ENCODE results near the gene CCDC93.
A peak's percentile ranks its signal among the peaks of the same experiment; 100 is the strongest.

Gene CCDC93

DNA sequence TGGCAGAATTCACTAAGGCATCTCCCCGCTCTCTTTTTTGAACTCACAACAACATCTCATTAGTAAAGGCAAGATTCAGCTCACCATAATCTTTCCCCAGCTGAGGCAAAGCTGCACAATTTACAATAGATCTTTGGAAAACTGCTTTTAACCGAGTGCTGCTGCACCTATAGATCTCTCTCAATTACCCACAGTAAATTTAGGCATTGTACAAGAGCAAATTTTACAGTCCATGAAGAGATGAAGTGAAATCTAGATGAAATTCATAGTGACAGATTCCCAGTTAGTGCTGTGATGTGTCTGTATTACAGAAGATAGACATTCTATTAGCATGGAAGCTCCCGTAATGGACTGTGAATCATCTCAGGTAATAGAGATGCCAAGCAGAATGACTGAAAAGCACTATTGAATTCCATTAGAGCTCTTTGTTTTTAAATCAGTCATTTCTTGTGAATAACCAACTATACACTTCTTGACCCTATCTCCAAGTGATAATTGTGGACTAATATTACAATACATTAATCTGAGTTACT, 38.0 kb upstream of the CCDC93 start:
- ChIA-PET CTCF (interaction anchor here (0.7 to 3.4 kb wide), 9 partner anchors 10 to 212 kb away, joined by 3 to 26 read pairs (median 3); no protein-coding TSS in a partner anchor), POLR2A (no interaction called here)
- DNase-seq: no peak
- Histone ChIP-seq H3K36me3 (ENCODE audit: control insufficient read depth in 4 of 4, insufficient read depth in 4 of 4, low read length in 3 of 4) (no peaks in the 10 kb centered on the region), H3K9me3 (ENCODE audit: control extremely low read depth in 1 of 5, control insufficient read depth in 4 of 5, insufficient read depth in 2 of 5, low read depth in 1 of 5, low read length in 4 of 5) (no peaks in the 10 kb centered on the region), H3K4me1 (ENCODE audit: control extremely low read depth in 1 of 4, control insufficient read depth in 4 of 4, insufficient read depth in 4 of 4, low read length in 3 of 4) (peaks cover 0 to 18% (median 11%) of the 10 kb centered on the region in 4 experiments), H3K4me3 (ENCODE audit: control insufficient read depth in 1 of 7, extremely low read depth in 1 of 7, insufficient read depth in 4 of 7, low read depth in 2 of 7, low read length in 6 of 7) (no peak overlapping the region), H3K27ac (ENCODE audit: insufficient read depth in 1 of 2, low read depth in 1 of 2, low read length in 2 of 2, poor library complexity in 1 of 2, severe bottlenecking in 2 of 2) (no peak overlapping the region), H3K27me3 (replicated peaks in 2 of 5; ENCODE audit: control insufficient read depth in 4 of 5, insufficient read depth in 5 of 5, low read length in 4 of 5) (no peaks in the 10 kb centered on the region)
- WGBS (ENCODE audit: insufficient coverage): 100% methylated on average over 2 of the region's 3 CpGs

DNA sequence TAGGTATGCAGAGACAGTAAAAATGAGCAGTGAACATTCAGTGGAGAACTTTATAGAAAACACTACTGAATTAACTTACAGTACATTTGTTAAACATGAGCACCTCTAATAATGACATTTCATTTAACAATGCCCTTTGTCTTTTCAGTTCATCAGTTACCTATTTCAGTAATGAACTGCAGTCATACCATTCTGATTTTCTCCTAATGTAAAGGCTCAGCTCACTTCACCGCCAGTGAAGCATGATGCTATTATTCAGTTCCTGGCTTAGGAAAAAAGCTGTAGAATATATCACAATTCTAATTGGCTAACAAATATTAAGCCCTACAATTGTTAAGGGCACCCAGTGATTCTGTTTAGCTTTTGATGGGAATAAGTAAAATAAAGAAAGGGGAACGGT, 37.1 kb upstream of the CCDC93 start:
- WGBS (ENCODE audit: insufficient coverage): no CpG with 5 or more reads among the region's 2 CpGs
- no peaks in the 10 kb centered on the region for H3K36me3 ChIP-seq (ENCODE audit: control insufficient read depth in 4 of 4, insufficient read depth in 4 of 4, low read length in 3 of 4)
- H3K27ac ChIP-seq (ENCODE audit: insufficient read depth in 1 of 2, low read depth in 1 of 2, low read length in 2 of 2, poor library complexity in 1 of 2, severe bottlenecking in 2 of 2): no peak overlapping the region
- H3K27me3 ChIP-seq (replicated peaks in 2 of 5; ENCODE audit: control insufficient read depth in 4 of 5, insufficient read depth in 5 of 5, low read length in 4 of 5): no peaks in the 10 kb centered on the region
- H3K4me1 ChIP-seq (ENCODE audit: control extremely low read depth in 1 of 4, control insufficient read depth in 4 of 4, insufficient read depth in 4 of 4, low read length in 3 of 4): peaks cover 0 to 18% (median 10%) of the 10 kb centered on the region in 4 experiments
- no peak for DNase-seq
- H3K4me3 ChIP-seq (ENCODE audit: control insufficient read depth in 1 of 7, extremely low read depth in 1 of 7, insufficient read depth in 4 of 7, low read depth in 2 of 7, low read length in 6 of 7): no peak overlapping the region
- ChIA-PET POLR2A (no interaction called here), CTCF (interaction anchor here (0.7 to 3.4 kb wide), 6 partner anchors 10 to 211 kb away, joined by 3 to 26 read pairs (median 4); no protein-coding TSS in a partner anchor)
- H3K9me3 ChIP-seq (ENCODE audit: control extremely low read depth in 1 of 5, control insufficient read depth in 4 of 5, insufficient read depth in 2 of 5, low read depth in 1 of 5, low read length in 4 of 5): no peaks in the 10 kb centered on the region

DNA sequence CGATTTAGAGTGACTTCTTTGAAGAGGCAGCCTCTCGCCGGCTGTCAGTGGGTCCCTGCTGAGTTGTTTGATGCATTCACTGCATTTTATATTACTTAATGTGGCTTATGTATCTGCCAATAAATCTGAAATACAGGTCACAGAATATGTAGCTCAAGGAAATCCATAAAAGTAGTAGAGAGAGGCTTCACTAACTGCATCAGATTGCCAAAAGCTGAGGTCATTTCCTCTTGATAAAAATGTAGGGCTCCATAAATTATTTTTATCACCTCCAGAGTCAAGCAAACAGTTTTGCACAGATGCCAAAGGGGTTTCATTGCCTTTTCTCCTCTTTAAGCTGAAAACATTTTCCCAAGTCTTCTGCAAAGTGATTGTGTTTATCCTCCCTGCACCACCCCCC, 36.5 kb upstream of the CCDC93 start:
- Histone ChIP-seq H3K36me3 (ENCODE audit: control insufficient read depth in 4 of 4, insufficient read depth in 4 of 4, low read length in 3 of 4) (no peaks in the 10 kb centered on the region), H3K4me1 (ENCODE audit: control extremely low read depth in 1 of 4, control insufficient read depth in 4 of 4, insufficient read depth in 4 of 4, low read length in 3 of 4) (peaks cover 0 to 18% (median 10%) of the 10 kb centered on the region in 4 experiments), H3K27me3 (replicated peaks in 2 of 5; ENCODE audit: control insufficient read depth in 4 of 5, insufficient read depth in 5 of 5, low read length in 4 of 5) (peaks cover 0 to under 1% (median 0%) of the 10 kb centered on the region in 5 experiments), H3K27ac (ENCODE audit: insufficient read depth in 1 of 2, low read depth in 1 of 2, low read length in 2 of 2, poor library complexity in 1 of 2, severe bottlenecking in 2 of 2) (no peak overlapping the region), H3K4me3 (ENCODE audit: control insufficient read depth in 1 of 7, extremely low read depth in 1 of 7, insufficient read depth in 4 of 7, low read depth in 2 of 7, low read length in 6 of 7) (no peak overlapping the region), H3K9me3 (ENCODE audit: control extremely low read depth in 1 of 5, control insufficient read depth in 4 of 5, insufficient read depth in 2 of 5, low read depth in 1 of 5, low read length in 4 of 5) (no peaks in the 10 kb centered on the region)
- ChIA-PET CTCF (interaction anchor here (1.0 to 3.4 kb wide), 2 partner anchors 11 to 18 kb away, joined by 3 to 26 read pairs; no protein-coding TSS in a partner anchor), POLR2A (no interaction called here)
- peak in 2 of 3 donors; percentile 36 to 53 for DNase-seq
- 100% methylated on average over 1 of the region's 3 CpGs for WGBS (ENCODE audit: insufficient coverage)

DNA sequence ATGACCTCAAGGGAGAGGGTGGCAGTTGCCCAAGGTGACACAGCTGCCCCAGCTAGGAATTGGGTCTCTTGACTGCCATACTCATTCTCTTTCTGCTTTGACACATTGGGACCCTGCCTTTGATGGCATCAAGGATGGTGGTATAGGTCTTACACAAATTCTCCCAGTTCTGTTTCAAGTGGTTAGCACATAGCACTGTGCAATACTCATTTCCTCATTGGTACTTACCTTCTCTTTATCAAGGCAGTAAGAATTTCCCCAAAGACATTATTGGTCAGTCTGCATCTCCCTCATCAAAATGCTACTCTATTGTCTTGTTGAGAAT, 35.9 kb upstream of the CCDC93 start:
- Histone ChIP-seq H3K9me3 (ENCODE audit: control extremely low read depth in 1 of 5, control insufficient read depth in 4 of 5, insufficient read depth in 2 of 5, low read depth in 1 of 5, low read length in 4 of 5) (no peaks in the 10 kb centered on the region), H3K27me3 (replicated peaks in 2 of 5; ENCODE audit: control insufficient read depth in 4 of 5, insufficient read depth in 5 of 5, low read length in 4 of 5) (peaks cover 0 to 5% (median 0%) of the 10 kb centered on the region in 5 experiments), H3K36me3 (ENCODE audit: control insufficient read depth in 4 of 4, insufficient read depth in 4 of 4, low read length in 3 of 4) (no peaks in the 10 kb centered on the region), H3K27ac (ENCODE audit: insufficient read depth in 1 of 2, low read depth in 1 of 2, low read length in 2 of 2, poor library complexity in 1 of 2, severe bottlenecking in 2 of 2) (no peak overlapping the region), H3K4me1 (ENCODE audit: control extremely low read depth in 1 of 4, control insufficient read depth in 4 of 4, insufficient read depth in 4 of 4, low read length in 3 of 4) (peaks cover 0 to 18% (median 10%) of the 10 kb centered on the region in 4 experiments), H3K4me3 (ENCODE audit: control insufficient read depth in 1 of 7, extremely low read depth in 1 of 7, insufficient read depth in 4 of 7, low read depth in 2 of 7, low read length in 6 of 7) (no peak overlapping the region)
- no peak for DNase-seq
- CTCF ChIA-PET: interaction anchor here (1.0 to 4.5 kb wide), 2 partner anchors 12 to 17 kb away, joined by 3 to 59 read pairs; no protein-coding TSS in a partner anchor
- POLR2A ChIA-PET: no interaction called here

DNA sequence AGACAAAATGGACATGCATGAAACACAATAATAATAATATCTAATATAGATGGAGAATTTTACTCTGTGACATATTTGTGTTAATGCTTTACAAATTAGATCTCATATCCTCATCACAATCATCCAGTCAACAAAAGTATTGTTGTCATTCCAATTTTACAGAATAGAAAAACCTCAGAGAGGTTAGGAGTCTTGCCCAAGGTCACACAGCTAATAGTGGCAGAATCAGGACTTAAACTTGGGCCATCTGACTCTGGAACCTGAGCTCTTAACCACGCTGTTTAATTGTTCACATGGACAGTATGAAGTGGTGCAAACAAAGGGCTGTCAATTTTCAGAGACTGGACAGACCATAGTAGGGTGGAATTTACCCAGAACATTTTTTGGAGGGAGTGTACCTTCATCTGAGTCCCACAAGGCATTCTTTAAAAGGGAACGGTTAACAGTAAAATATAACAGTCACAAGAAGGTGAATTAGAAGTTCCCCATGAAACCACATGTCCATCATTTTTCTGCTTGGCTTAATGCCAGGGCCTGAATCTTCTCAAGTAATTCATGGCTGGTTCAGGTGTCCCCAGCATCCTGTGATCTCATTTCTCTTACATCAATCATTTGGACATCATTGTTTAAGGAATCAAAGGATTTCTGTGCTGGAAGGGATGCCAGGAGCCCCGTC, 35.4 kb upstream of the CCDC93 start:
- H3K27me3 ChIP-seq (replicated peaks in 2 of 5; ENCODE audit: control insufficient read depth in 4 of 5, insufficient read depth in 5 of 5, low read length in 4 of 5): peaks cover 0 to 5% (median 0%) of the 10 kb centered on the region in 5 experiments
- WGBS (ENCODE audit: insufficient coverage): 67% methylated on average over 3 of the region's 3 CpGs
- CTCF ChIA-PET: interaction anchor here (1.0 to 4.5 kb wide), 4 partner anchors 12 to 100 kb away, joined by 3 to 59 read pairs (median 12); no protein-coding TSS in a partner anchor
- H3K4me3 ChIP-seq (ENCODE audit: control insufficient read depth in 1 of 7, extremely low read depth in 1 of 7, insufficient read depth in 4 of 7, low read depth in 2 of 7, low read length in 6 of 7): no peak overlapping the region
- H3K36me3 ChIP-seq (ENCODE audit: control insufficient read depth in 4 of 4, insufficient read depth in 4 of 4, low read length in 3 of 4): no peaks in the 10 kb centered on the region
- no peak overlapping the region for H3K27ac ChIP-seq (ENCODE audit: insufficient read depth in 1 of 2, low read depth in 1 of 2, low read length in 2 of 2, poor library complexity in 1 of 2, severe bottlenecking in 2 of 2)
- no peaks in the 10 kb centered on the region for H3K9me3 ChIP-seq (ENCODE audit: control extremely low read depth in 1 of 5, control insufficient read depth in 4 of 5, insufficient read depth in 2 of 5, low read depth in 1 of 5, low read length in 4 of 5)
- H3K4me1 ChIP-seq (ENCODE audit: control extremely low read depth in 1 of 4, control insufficient read depth in 4 of 4, insufficient read depth in 4 of 4, low read length in 3 of 4): peaks cover 0 to 18% (median 10%) of the 10 kb centered on the region in 4 experiments
- POLR2A ChIA-PET: no interaction called here
- DNase-seq: peak in 2 of 3 donors; percentile 68 to 72

DNA sequence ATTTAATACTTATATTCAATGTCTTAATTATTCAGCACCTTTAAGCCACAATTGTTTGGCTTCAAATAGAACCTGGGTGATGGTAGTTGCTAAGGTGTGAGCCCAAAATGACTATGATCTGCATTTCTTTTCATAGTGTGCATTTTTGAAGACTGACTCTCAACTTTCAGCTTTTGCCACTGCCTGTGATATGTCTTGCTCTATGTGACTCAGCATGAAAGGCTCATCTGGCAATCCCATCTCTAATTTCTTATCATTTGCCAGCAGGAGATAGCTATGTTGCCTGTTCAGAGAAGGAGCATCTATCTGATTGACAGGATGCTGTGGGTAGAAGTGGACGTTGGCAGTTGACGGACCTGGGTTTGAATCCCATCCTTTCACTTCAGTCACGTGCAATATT, 34.5 kb upstream of the CCDC93 start:
- Histone ChIP-seq H3K27ac (ENCODE audit: insufficient read depth in 1 of 2, low read depth in 1 of 2, low read length in 2 of 2, poor library complexity in 1 of 2, severe bottlenecking in 2 of 2) (no peak overlapping the region), H3K27me3 (replicated peaks in 2 of 5; ENCODE audit: control insufficient read depth in 4 of 5, insufficient read depth in 5 of 5, low read length in 4 of 5) (peaks cover 0 to 5% (median 0%) of the 10 kb centered on the region in 5 experiments), H3K36me3 (ENCODE audit: control insufficient read depth in 4 of 4, insufficient read depth in 4 of 4, low read length in 3 of 4) (no peaks in the 10 kb centered on the region), H3K4me1 (ENCODE audit: control extremely low read depth in 1 of 4, control insufficient read depth in 4 of 4, insufficient read depth in 4 of 4, low read length in 3 of 4) (peaks cover 0 to 18% (median 10%) of the 10 kb centered on the region in 4 experiments), H3K4me3 (ENCODE audit: control insufficient read depth in 1 of 7, extremely low read depth in 1 of 7, insufficient read depth in 4 of 7, low read depth in 2 of 7, low read length in 6 of 7) (no peak overlapping the region), H3K9me3 (ENCODE audit: control extremely low read depth in 1 of 5, control insufficient read depth in 4 of 5, insufficient read depth in 2 of 5, low read depth in 1 of 5, low read length in 4 of 5) (no peaks in the 10 kb centered on the region)
- DNase-seq: peak in 2 of 3 donors; percentile 14 to 32
- WGBS (ENCODE audit: insufficient coverage): no CpG with 5 or more reads among the region's 3 CpGs
- ChIA-PET CTCF (interaction anchor here (1.1 to 4.5 kb wide), 6 partner anchors 13 to 101 kb away, joined by 3 to 59 read pairs (median 8); no protein-coding TSS in a partner anchor), POLR2A (no interaction called here)

DNA sequence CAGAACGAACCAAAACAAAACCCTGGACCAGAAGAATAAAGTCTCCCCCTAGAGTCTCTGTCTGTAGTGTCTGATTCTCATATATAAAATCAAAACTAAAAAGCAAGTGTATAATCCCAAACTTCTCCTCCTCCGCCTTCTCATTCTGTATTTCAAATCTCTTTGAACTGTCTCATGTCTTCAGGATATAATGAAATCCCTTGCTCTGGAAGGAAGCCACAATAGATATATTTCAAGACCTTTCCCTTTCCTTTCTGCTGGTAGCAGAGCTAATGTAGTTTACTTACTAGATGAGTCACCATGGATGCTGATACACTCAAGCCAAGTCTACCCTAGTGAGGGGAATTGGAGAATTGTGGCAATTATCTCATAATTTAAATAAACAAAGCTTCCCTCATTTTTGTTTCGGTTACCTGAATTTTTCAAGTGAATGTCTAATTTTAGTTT, 33.5 kb upstream of the CCDC93 start:
- peak in 2 of 3 donors; percentile 21 to 38 for DNase-seq
- Histone ChIP-seq H3K4me1 (ENCODE audit: control extremely low read depth in 1 of 4, control insufficient read depth in 4 of 4, insufficient read depth in 4 of 4, low read length in 3 of 4) (peaks cover 0 to 18% (median 10%) of the 10 kb centered on the region in 4 experiments), H3K27ac (ENCODE audit: insufficient read depth in 1 of 2, low read depth in 1 of 2, low read length in 2 of 2, poor library complexity in 1 of 2, severe bottlenecking in 2 of 2) (no peak overlapping the region), H3K4me3 (ENCODE audit: control insufficient read depth in 1 of 7, extremely low read depth in 1 of 7, insufficient read depth in 4 of 7, low read depth in 2 of 7, low read length in 6 of 7) (no peak overlapping the region), H3K27me3 (replicated peaks in 2 of 5; ENCODE audit: control insufficient read depth in 4 of 5, insufficient read depth in 5 of 5, low read length in 4 of 5) (peaks cover 0 to 5% (median 0%) of the 10 kb centered on the region in 5 experiments), H3K36me3 (ENCODE audit: control insufficient read depth in 4 of 4, insufficient read depth in 4 of 4, low read length in 3 of 4) (no peaks in the 10 kb centered on the region), H3K9me3 (ENCODE audit: control extremely low read depth in 1 of 5, control insufficient read depth in 4 of 5, insufficient read depth in 2 of 5, low read depth in 1 of 5, low read length in 4 of 5) (no peaks in the 10 kb centered on the region)
- WGBS (ENCODE audit: insufficient coverage): 80% methylated on average over 1 of the region's 3 CpGs
- ChIA-PET CTCF (interaction anchor here (0.8 to 4.5 kb wide), 23 partner anchors 8 to 174 kb away, joined by 3 to 59 read pairs (median 5); partner anchors contain the start of gene INSIG2), POLR2A (no interaction called here)

All from common myeloid progenitor, CD34-positive (primary cell).